NK-92 (cell line): ENCODE results near the gene ERC1.

Source experiments
- DNase-seq: peaks from one replicate; lab custom pipeline; 2025; ENCODE audit not compliant: unreplicated experiment; lab: John Stamatoyannopoulos, UW

The ERC1 gene

GRCh38 chr12:990661-991349, at the start of gene ERC1:
TSS of gene ERC1 (plus strand) at chr12:991223. CDS start at chr12:1027904, 36,681 bp downstream.
- DNase-seq, result no peak

GRCh38 chr12:943051-943450, 48.0 kb upstream of the ERC1 start:
- DNase-seq, result no peak

GRCh38 chr12:944211-944610, 46.8 kb upstream of the ERC1 start:
- DNase-seq, result no peak

- no peak for DNase-seq
Observed at GRCh38 chr12:946212-946611, 44.8 kb upstream of the ERC1 start.

GRCh38 chr12:946631-947030, 44.4 kb upstream of the ERC1 start:
- no peak for DNase-seq

- DNase-seq, result no peak
Observed at GRCh38 chr12:948238-948637, 42.8 kb upstream of the ERC1 start.

- peak; percentile 71 for DNase-seq
Observed at GRCh38 chr12:949453-950191, 41.4 kb upstream of the ERC1 start, which contains the start of gene RAD52. TSS of gene RAD52 (minus strand) at chr12:949694. CDS start at chr12:933058, 16,636 bp downstream.

GRCh38 chr12:951176-951575, 39.8 kb upstream of the ERC1 start:
- no peak for DNase-seq

GRCh38 chr12:953776-954175, 37.2 kb upstream of the ERC1 start:
- DNase-seq, result no peak

GRCh38 chr12:954741-955140, 36.3 kb upstream of the ERC1 start:
- no peak for DNase-seq

- DNase-seq, result no peak
Observed at GRCh38 chr12:955939-956338, 35.1 kb upstream of the ERC1 start.

GRCh38 chr12:958588-959123, 32.4 kb upstream of the ERC1 start:
- no peak for DNase-seq

- DNase-seq, result no peak
Observed at GRCh38 chr12:966724-967123, 24.3 kb upstream of the ERC1 start.

- DNase-seq, result no peak
Observed at GRCh38 chr12:967641-968040, 23.4 kb upstream of the ERC1 start.

GRCh38 chr12:968545-968944, 22.5 kb upstream of the ERC1 start:
- no peak for DNase-seq

- DNase-seq, result no peak
Observed at GRCh38 chr12:969821-970220, 21.2 kb upstream of the ERC1 start.

- no peak for DNase-seq
Observed at GRCh38 chr12:971991-972390, 19.0 kb upstream of the ERC1 start.

- DNase-seq, result no peak
Observed at GRCh38 chr12:974271-974862, 16.7 kb upstream of the ERC1 start.

GRCh38 chr12:976644-977043, 14.4 kb upstream of the ERC1 start:
- no peak for DNase-seq

GRCh38 chr12:977156-977555, 13.9 kb upstream of the ERC1 start:
- no peak for DNase-seq

GRCh38 chr12:979349-979748, 11.7 kb upstream of the ERC1 start:
- no peak for DNase-seq
